ENCODE measurements around the gene LHFPL4.
"Not testable (repeated sequence)": the region's sequence is repeated elsewhere in the genome, so short reads cannot be mapped to it uniquely, and the experiment has no call there.

DNA sequence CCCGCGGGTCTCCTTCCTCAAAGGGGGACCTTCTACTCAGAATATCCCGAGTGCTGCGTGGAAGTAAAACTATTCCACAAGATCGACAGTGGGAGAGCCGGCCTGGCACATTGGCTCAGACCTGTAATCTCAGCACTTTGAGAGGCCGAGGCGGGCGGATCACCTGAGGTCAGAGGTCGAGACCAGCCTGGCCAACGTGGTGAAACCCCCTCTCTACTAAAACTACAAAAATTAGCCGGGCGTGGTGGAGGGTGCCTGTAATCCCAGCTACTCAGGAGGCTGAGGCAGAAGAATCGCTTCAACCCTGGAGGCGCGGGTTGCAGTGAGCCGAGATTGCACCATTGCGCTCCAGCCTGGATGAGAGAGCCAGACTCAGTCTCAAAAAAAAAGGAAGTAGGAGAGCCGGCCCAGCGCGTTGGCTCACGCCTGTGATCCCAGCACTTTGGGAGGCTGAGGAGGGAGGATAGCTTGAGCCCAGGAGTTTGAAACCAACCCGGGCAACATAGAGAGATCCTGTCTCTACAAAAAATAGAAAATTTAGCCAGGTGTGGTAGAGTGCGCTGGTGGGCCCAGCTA is 47.5 kb upstream of the LHFPL4 start:
- not testable (repeated sequence) for TF ChIP-seq CTCF (conservative IDR thresholded peaks at IDR 0.05; ENCODE audit: low read length); EZH2phosphoT487 (IDR thresholded peaks at IDR 0.05; ENCODE audit: borderline replicate concordance, low read depth, low read length)

All from OCI-LY7 (cell line).